COLO668 (cell line): ENCODE results near the gene SNAPC3.

ENCODE experiments used
- DNase-seq: peaks from one replicate; lab custom pipeline; 2025; ENCODE audit not compliant: unreplicated experiment; lab: John Stamatoyannopoulos, UW

Gene SNAPC3

GRCh38 chr9:15491950-15492349 lies 69.3 kb downstream of the SNAPC3 start:
- DNase-seq = no peak

GRCh38 chr9:15492485-15493150 lies 69.9 kb downstream of the SNAPC3 start:
- no peak for DNase-seq

GRCh38 chr9:15498246-15498995 lies 75.7 kb downstream of the SNAPC3 start:
- DNase-seq = no peak

- DNase-seq = no peak
These were observed 76.5 kb downstream of the SNAPC3 start for GRCh38 chr9:15499139-15499538.

- no peak for DNase-seq
These were observed 78.5 kb downstream of the SNAPC3 start for GRCh38 chr9:15501179-15501578.

GRCh38 chr9:15501803-15502202 lies 79.1 kb downstream of the SNAPC3 start:
- DNase-seq = no peak

GRCh38 chr9:15505921-15506320 lies 83.2 kb downstream of the SNAPC3 start:
- no peak for DNase-seq

- peak; percentile 69 for DNase-seq
These were observed 87.5 kb downstream of the SNAPC3 start for GRCh38 chr9:15509931-15510788.

- DNase-seq = peak; percentile 90
These were observed 88.3 kb downstream of the SNAPC3 start, which contains the start of gene PSIP1 for GRCh38 chr9:15510789-15511575. TSS of gene PSIP1 (minus strand) at chr9:15510970. CDS start at chr9:15510188, 782 bp downstream.
